Measurements from ENCODE around the gene APOA5. TPM values are rescaled to one million over a fixed set of nuclear protein-coding genes. Genes with fewer than 3 reads are reported as not detected.

APOA5 gene
- total and polyA plus RNA-seq, 2 of the 8 experiments (the other 6 are each of a cell fraction or from before 2014, with no cell fraction given) = 0.08 to 0.15 TPM

Other genes with a start within 250 kb of the APOA5 start
- 24.8 TPM in 2 replicates for gene BUD13, start 18.9 kb downstream of the APOA5 start, total RNA-seq (2021; fragmentation: NEBNext Ultra II Directional; extraction: Animal tissue kit (Norgen Biotek cat#: 25700))
- gene BUD13, start 18.9 kb downstream of the APOA5 start, polyA plus RNA-seq (2011; rRNA removed) = 22.0 and 27.2 TPM in 2 replicates
- gene ZPR1, start 3.9 kb downstream of the APOA5 start, total RNA-seq (2021; fragmentation: NEBNext Ultra II Directional; extraction: Animal tissue kit (Norgen Biotek cat#: 25700)) = 70.5 and 81.2 TPM in 2 replicates
- gene ZPR1, start 3.9 kb downstream of the APOA5 start, polyA plus RNA-seq (2011; rRNA removed) = 36.6 and 36.7 TPM in 2 replicates
- gene APOA4, start 31.4 kb upstream of the APOA5 start, total RNA-seq (2021; fragmentation: NEBNext Ultra II Directional; extraction: Animal tissue kit (Norgen Biotek cat#: 25700)) = not detected in 2 replicates
- not detected in 2 replicates for gene APOA4, start 31.4 kb upstream of the APOA5 start, polyA plus RNA-seq (2011; rRNA removed)
- gene APOC3, start 38.0 kb upstream of the APOA5 start, total RNA-seq (2021; fragmentation: NEBNext Ultra II Directional; extraction: Animal tissue kit (Norgen Biotek cat#: 25700)) = not detected in 2 replicates
- not detected in 2 replicates for gene APOC3, start 38.0 kb upstream of the APOA5 start, polyA plus RNA-seq (2011; rRNA removed)
- gene APOA1, start 45.7 kb upstream of the APOA5 start, total RNA-seq (2021; fragmentation: NEBNext Ultra II Directional; extraction: Animal tissue kit (Norgen Biotek cat#: 25700)) = 0.48 TPM in 1 of 2 replicates, not detected in the other
- gene APOA1, start 45.7 kb upstream of the APOA5 start, polyA plus RNA-seq (2011; rRNA removed) = 0.47 and 0.80 TPM in 2 replicates

Data from H1 (cell line).